H9 (cell line): Measurements from ENCODE around the gene EIF2AK2. TPM values are rescaled to one million over a fixed set of nuclear protein-coding genes. Genes with fewer than 3 reads are reported as not detected.
A peak's percentile ranks its signal among the peaks of the same experiment; 100 is the strongest.

Experiments
- DNase-seq: peaks from one replicate; pipeline ENCODE4 v3.0.0-alpha.2; 2017
- H2AFZ ChIP-seq: one replicate; pipeline ENCODE4 v1.6.1; 2013; ENCODE audit warnings: mild to moderate bottlenecking, low read length, control low read depth, moderate library complexity
- H2AK5ac ChIP-seq: 2 replicates; pipeline ENCODE4 v1.6.1; 2013; ENCODE audit warnings: low read length, control low read depth, mixed read lengths; ENCODE audit not compliant: insufficient read length
- H2BK120ac ChIP-seq: one replicate; pipeline ENCODE4 v1.6.1; 2013; ENCODE audit warnings: low read depth, mild to moderate bottlenecking, low read length, control low read depth, inconsistent platforms; ENCODE audit not compliant: poor library complexity, severe bottlenecking
- H2BK12ac ChIP-seq: 2 replicates; pipeline ENCODE4 v1.6.1; 2013; ENCODE audit warnings: low read length, control low read depth, mixed read lengths, low read depth; ENCODE audit not compliant: insufficient read length
- H2BK15ac ChIP-seq: 2 replicates; pipeline ENCODE4 v1.6.1; 2013; ENCODE audit warnings: low read depth, low read length, control low read depth
- H2BK20ac ChIP-seq: one replicate; pipeline ENCODE4 v1.6.1; 2013; ENCODE audit warnings: low read depth, mild to moderate bottlenecking, low read length, control low read depth, inconsistent platforms; ENCODE audit not compliant: poor library complexity, severe bottlenecking
- H2BK5ac ChIP-seq: 2 replicates; pipeline ENCODE4 v1.6.1; 2013; ENCODE audit warnings: low read length, control low read depth, mixed read lengths; ENCODE audit not compliant: insufficient read length
- H3K14ac ChIP-seq: 2 replicates; pipeline ENCODE4 v1.6.1; 2013; ENCODE audit warnings: low read length, control low read depth; ENCODE audit not compliant: insufficient read depth
- H3K18ac ChIP-seq: 2 replicates; pipeline ENCODE4 v1.6.1; 2013; ENCODE audit warnings: low read depth, mild to moderate bottlenecking, mixed read lengths, low read length, control low read depth; ENCODE audit not compliant: insufficient read length
- H3K23ac ChIP-seq: 2 replicates; pipeline ENCODE4 v1.6.1; 2013; ENCODE audit warnings: low read length, control low read depth, mixed read lengths, low read depth; ENCODE audit not compliant: insufficient read length
- H3K23me2 ChIP-seq: 2 replicates; pipeline ENCODE4 v1.6.1; 2013; ENCODE audit warnings: low read depth, mild to moderate bottlenecking, mixed read lengths, low read length, control low read depth; ENCODE audit not compliant: insufficient read length, poor library complexity, severe bottlenecking
- H3K27ac ChIP-seq: 2 replicates; pipeline ENCODE4 v1.5.1; 2013; ENCODE audit warnings: low read length, control low read depth, mixed read lengths, low read depth; ENCODE audit not compliant: insufficient read length
- H3K27me3 ChIP-seq: 2 replicates; pipeline ENCODE4 v1.6.1; 2013; ENCODE audit warnings: low read length, control low read depth, inconsistent platforms; ENCODE audit not compliant: insufficient read depth
- H3K4ac ChIP-seq: 2 replicates; pipeline ENCODE4 v1.6.1; 2013; ENCODE audit warnings: low read depth, mild to moderate bottlenecking, control low read depth, inconsistent platforms, low read length, moderate library complexity
- H3K4me1 ChIP-seq: 2 replicates; pipeline ENCODE4 v1.6.1; 2013; ENCODE audit warnings: low read length, control low read depth, inconsistent platforms; ENCODE audit not compliant: insufficient read depth
- H3K4me2 ChIP-seq: 2 replicates; pipeline ENCODE4 v1.6.1; 2013; ENCODE audit warnings: low read length, control low read depth, mixed read lengths; ENCODE audit not compliant: insufficient read length, insufficient read depth
- H3K56ac ChIP-seq: 2 replicates; pipeline ENCODE4 v1.6.1; 2013; ENCODE audit warnings: low read depth, mild to moderate bottlenecking, mixed read lengths, low read length, control low read depth; ENCODE audit not compliant: insufficient read length
- H3K79me1 ChIP-seq: 2 replicates; pipeline ENCODE4 v1.6.1; 2013; ENCODE audit warnings: low read depth, mild to moderate bottlenecking, moderate library complexity, low read length, control low read depth, inconsistent platforms; ENCODE audit not compliant: insufficient read depth, poor library complexity, severe bottlenecking
- H3K79me2 ChIP-seq: 2 replicates; pipeline ENCODE4 v1.6.1; 2013; ENCODE audit warnings: low read length, control low read depth, inconsistent platforms; ENCODE audit not compliant: insufficient read depth
- H3K9ac ChIP-seq: 2 replicates; pipeline ENCODE4 v1.6.1; 2013; ENCODE audit warnings: low read length, control low read depth, mixed read lengths; ENCODE audit not compliant: insufficient read length; ENCODE audit errors: extremely low read depth
- H3K9me3 ChIP-seq: one replicate; pipeline ENCODE4 v1.6.1; 2013; ENCODE audit warnings: low read depth, low read length, inconsistent platforms; ENCODE audit not compliant: control insufficient read depth
- H3T11ph ChIP-seq: one replicate; pipeline ENCODE4 v1.6.1; 2013; ENCODE audit warnings: mild to moderate bottlenecking, low read length, control low read depth, inconsistent platforms
- H4K20me1 ChIP-seq: one replicate; pipeline ENCODE4 v1.6.1; 2013; ENCODE audit not compliant: control insufficient read depth, insufficient read length, insufficient read depth
- H4K5ac ChIP-seq: 2 replicates; pipeline ENCODE4 v1.6.1; 2013; ENCODE audit warnings: low read depth, mild to moderate bottlenecking, mixed read lengths, low read length, control low read depth; ENCODE audit not compliant: insufficient read length
- H4K8ac ChIP-seq: replicated peaks from 2 replicates; pipeline ENCODE4 v1.6.1; 2013; ENCODE audit warnings: low read length, control low read depth, mixed read lengths, low read depth; ENCODE audit not compliant: insufficient read length
- H4K91ac ChIP-seq: 2 replicates; pipeline ENCODE4 v1.6.1; 2013; ENCODE audit warnings: low read depth, mild to moderate bottlenecking, moderate library complexity, mixed read lengths, low read length, control low read depth; ENCODE audit not compliant: insufficient read length
- H3K27ac Mint-ChIP-seq, 3 experiments: 2 replicates in 2 of 3; 3 replicates in 1 of 3; pipeline ENCODE4 v1.8.0; 2020 to 2021; ENCODE audit warnings: mixed read lengths in 3 of 3, mild to moderate bottlenecking in 1 of 3, moderate library complexity in 1 of 3
- H3K27me3 Mint-ChIP-seq: 2 replicates; pipeline ENCODE4 v1.8.0; 2021; ENCODE audit warnings: low read depth, mild to moderate bottlenecking, moderate library complexity, mixed read lengths
- H3K36me3 Mint-ChIP-seq, 3 experiments: 2 replicates in 2 of 3; 3 replicates in 1 of 3; pipeline ENCODE4 v1.8.0; 2020 to 2021; ENCODE audit warnings: low read depth in 3 of 3, mixed read lengths in 3 of 3; ENCODE audit not compliant: insufficient read depth in 1 of 3
- H3K4me1 Mint-ChIP-seq, 2 experiments: 2 replicates each; pipeline ENCODE4 v1.8.0; 2020; ENCODE audit warnings: mixed read lengths in 2 of 2
- H3K4me3 Mint-ChIP-seq, 2 experiments: 2 replicates in 1 of 2; 3 replicates in 1 of 2; pipeline ENCODE4 v1.8.0; 2020 to 2021; ENCODE audit warnings: mild to moderate bottlenecking in 2 of 2, mixed read lengths in 2 of 2, moderate library complexity in 1 of 2
- H3K9me3 Mint-ChIP-seq, 2 experiments: 2 replicates in 1 of 2; 3 replicates in 1 of 2; pipeline ENCODE4 v1.8.0; 2020; ENCODE audit warnings: mild to moderate bottlenecking in 2 of 2, mixed read lengths in 2 of 2, moderate library complexity in 1 of 2
- CTCF ChIP-seq: fragments of 200-600 bp; sonication (generic); conservative IDR thresholded peaks from 3 replicates; pipeline ENCODE4 v1.8.0; 2021; ENCODE audit warnings: antibody characterized with exemption, mild to moderate bottlenecking
- WGBS: extraction: QIAGEN DNeasy Blood & Tissue Kit; methylation state at CpG from one replicate; pipeline ENCODE4 v1.1.7; 2013; ENCODE audit warnings: missing lambda C conversion rate, low lambda C conversion rate, mixed read lengths; ENCODE audit not compliant: insufficient read length; ENCODE audit errors: extremely low coverage; 5-methylcytosine and 5-hydroxymethylcytosine counted together
- total RNA-seq: library from RNA; stranded (reverse); gene quantifications from 2 replicates; pipeline ENCODE4 v1.2.1, GENCODE V29; 2021

The EIF2AK2 gene
- total RNA-seq, 1 experiment from 2014 or later: 55.7 TPM

GRCh38 chr2:37090019-37090477, 66.7 kb downstream of the EIF2AK2 start:
- Histone ChIP-seq H3T11ph (no peak overlapping the region), H2BK5ac (no peak overlapping the region), H4K8ac (no peak overlapping the region), H2BK12ac (no peak overlapping the region), H3K14ac (no peak overlapping the region), H3K4me1 (no peaks in the 10 kb centered on the region), H3K18ac (peak overlapping the region; percentile 18), H3K23ac (no peak overlapping the region), H3K79me2 (no peaks in the 10 kb centered on the region), H2BK15ac (no peak overlapping the region), H3K4ac (no peak overlapping the region), H4K5ac (no peak overlapping the region), H3K79me1 (no peaks in the 10 kb centered on the region), H3K9me3 (no peaks in the 10 kb centered on the region), H4K91ac (no peak overlapping the region), H3K9ac (no peak overlapping the region), H4K20me1 (no peaks in the 10 kb centered on the region), H2AFZ (no peak overlapping the region), H3K56ac (no peak overlapping the region), H3K27me3 (no peaks in the 10 kb centered on the region), H2BK20ac (no peak overlapping the region), H3K27ac (no peak overlapping the region), H2BK120ac (no peak overlapping the region), H3K23me2 (no peaks in the 10 kb centered on the region), H2AK5ac (no peak overlapping the region), H3K4me2 (no peak overlapping the region)
- no peak overlapping the region for H3K27ac Mint-ChIP-seq
- no peaks in the 10 kb centered on the region for H3K4me1 Mint-ChIP-seq
- no peaks in the 10 kb centered on the region for H3K27me3 Mint-ChIP-seq
- WGBS: no CpG with 5 or more reads among the region's 4 CpGs
- no peak for DNase-seq
- H3K9me3 Mint-ChIP-seq: no peaks in the 10 kb centered on the region
- H3K4me3 Mint-ChIP-seq: no peak overlapping the region
- no peak for TF ChIP-seq CTCF
- no peaks in the 10 kb centered on the region; a peak in 2 of 7 replicates for H3K36me3 Mint-ChIP-seq
